Stimulated activated CD8-positive, alpha-beta memory T cell treated with anti-CD3 and anti-CD28 coated beads, Interleukin-7, amount 100 ng/mL, for 1 hour (primary cell): ENCODE measurements around the gene OSTM1.
"Not testable (repeated sequence)": the region's sequence is repeated elsewhere in the genome, so short reads cannot be mapped to it uniquely, and the experiment has no call there.

Experiments
- DNase-seq, 2 donors: peaks; one replicate each; pipeline ENCODE4 v3.0.0-alpha.2; 2020; ENCODE audit warnings: low read depth in 2 of 2

Gene OSTM1

DNA sequence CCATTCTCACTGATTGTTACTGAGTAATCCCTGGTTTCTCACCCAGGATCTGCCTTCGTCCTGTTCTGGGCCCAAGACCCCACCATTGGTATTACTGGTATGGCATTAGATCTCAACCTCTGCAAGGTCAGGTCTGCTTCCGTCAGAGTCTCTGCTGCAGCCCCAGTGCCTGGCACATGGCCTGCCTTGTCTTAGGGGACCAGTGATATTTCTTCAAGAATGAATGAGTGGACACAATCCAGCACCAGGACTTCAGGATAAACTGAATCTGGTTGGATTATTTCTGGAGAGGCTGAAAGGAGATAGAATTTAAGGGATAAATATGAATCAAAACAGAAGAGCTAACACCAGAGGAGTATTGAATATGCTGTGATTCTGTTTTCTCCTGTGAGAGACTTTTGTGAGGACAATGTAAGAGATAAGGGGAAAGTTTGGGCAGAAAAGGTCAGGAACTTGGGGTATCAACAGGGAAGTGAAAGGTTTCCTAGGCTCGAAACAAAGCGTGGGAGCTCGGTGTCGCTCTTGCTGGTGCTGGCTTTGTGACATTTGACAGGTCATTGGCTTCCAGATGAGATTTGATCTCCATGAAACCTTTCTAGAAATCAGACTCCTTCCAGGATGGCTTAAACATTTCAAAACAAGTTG is 53.9 kb downstream of the OSTM1 start:
- no peak for DNase-seq

- DNase-seq: not testable (repeated sequence)
Measured at GRCh38 chr6:108016283-108016682, 58.3 kb downstream of the OSTM1 start.

DNA sequence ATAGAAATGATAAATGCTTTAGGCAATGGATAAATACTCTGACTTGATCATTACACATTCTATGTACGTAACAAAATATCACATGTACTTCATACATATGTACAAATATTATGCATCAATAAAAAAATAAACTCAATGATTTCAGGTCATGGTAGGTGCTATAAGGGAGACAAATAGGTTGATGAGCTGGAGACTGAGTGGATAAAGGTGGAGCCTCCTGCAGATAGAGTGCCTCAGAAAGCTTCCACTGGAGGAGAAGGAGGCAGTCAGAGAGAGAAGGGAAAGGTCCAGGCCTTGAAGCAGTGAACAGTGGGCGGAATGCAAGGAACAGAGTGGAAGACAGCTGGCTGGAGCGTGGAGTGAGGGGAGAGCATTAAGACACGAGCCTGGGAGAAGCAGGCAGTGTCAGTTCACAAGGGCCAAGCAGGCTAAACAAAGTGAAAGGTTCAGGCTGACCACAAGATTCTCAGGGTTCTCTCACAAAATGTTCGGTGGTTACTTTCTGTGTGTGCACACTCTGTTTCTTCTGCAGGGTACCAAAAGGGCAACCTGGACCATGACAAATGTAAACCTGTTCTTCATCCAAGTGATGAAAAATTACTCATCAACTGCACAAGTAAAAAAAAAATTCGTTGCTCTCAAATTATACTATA is 60.6 kb downstream of the OSTM1 start:
- DNase-seq: no peak

- no peak for DNase-seq
Measured at GRCh38 chr6:108009894-108010293, 64.6 kb downstream of the OSTM1 start.

DNA sequence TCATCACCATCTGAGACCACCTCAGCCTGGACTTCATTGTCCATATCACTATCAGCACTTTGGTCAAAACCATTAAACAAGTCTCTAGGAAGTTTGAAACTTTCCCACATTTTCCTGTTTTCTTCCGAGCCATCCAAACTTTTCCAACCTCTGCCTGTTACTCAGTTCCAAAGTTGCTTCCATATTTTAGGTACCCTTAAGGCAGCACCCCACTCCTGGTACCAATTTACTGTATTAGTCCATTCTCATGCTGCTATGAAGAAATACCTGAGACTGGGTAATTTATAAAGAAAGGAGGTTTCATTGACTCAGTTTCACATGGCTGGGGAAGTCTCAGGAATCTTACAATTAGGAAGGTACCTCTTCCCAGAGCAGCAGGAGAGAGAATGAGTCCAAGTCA is 65.3 kb downstream of the OSTM1 start:
- not testable (repeated sequence) for DNase-seq

DNA sequence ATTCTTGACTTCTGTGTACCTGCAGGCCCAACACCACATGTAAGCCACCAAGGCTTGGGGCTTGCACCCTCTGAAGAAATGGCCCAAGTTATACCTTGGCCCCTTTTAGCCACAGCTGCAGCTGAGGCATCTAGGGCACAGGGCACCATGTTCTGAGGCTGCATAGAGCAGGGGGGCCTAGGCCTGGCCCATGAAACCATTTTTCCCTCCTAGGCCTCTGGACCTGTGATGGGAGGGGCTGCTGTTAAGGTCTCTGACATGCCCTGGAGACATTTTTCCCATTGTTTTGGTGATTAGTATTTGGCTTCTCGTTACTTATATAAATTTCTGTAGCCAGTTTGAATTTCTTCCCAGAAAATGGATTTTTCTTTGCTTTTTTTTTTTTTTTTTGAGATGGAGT is 66.2 kb downstream of the OSTM1 start:
- no peak for DNase-seq

DNA sequence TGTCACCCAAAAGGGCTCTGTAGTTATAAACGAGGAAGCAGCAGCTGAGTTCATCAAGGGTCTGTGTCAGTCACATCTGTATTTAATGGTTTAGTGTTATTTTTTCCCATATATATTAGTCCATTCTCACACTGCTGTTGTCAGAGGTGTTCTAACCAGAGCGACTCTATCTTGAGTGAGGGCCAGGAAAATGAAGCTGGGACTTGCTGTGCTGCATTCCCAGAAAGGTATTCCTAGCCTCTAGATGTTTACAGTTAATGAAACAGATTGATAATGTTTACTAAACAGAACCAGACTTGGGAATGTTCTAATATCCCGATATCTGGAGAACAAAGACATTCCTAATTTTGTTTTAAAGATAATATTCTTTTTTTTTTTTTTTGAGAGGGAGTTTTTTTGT is 68.6 kb downstream of the OSTM1 start:
- DNase-seq: no peak

DNA sequence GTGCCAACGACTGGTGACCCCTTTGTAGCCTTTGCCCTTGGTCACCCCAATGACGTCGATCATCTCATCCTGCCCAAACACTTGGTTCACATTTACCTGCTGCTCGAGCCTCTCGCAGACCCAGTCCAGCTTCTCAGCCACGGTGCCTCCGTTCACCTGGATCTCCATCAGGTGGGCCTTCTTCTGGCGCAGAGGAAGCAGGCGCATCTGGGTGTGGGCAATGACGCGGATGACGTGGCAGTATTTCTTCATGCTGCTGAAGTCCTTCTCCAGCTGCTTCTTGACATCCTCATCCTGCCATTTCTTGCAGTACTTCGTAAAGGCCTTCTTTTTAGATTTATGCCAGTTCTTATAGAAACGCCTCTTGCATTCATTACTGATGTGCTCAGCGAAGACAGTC is 69.7 kb downstream of the OSTM1 start:
- DNase-seq: no peak

- DNase-seq: no peak
Measured at GRCh38 chr6:108002365-108003221, 71.9 kb downstream of the OSTM1 start.

DNA sequence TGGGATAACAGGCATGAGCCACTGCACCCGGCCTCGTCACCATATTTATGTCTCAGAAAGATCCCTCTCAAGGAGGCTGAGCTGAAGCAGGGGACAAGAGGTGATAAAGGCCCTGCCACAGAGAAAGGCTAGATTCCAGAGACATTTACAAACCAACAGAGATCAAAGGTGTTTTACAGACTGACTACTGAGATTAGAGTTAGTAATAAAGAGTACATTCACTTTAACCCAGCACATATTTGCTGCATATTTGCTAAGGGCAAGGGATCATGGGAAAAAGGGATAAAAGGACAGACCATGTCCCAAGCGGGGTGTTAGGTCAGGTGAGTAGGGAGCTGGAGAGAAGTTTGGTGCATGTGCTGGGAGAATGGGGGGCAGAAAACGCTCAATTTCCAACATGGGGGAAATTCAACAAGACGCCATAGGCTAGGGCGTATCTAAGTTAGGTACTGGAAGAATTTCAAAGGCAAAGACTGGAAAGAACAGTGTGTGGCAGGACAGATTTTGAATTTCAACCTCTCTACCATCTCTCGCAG is 72.8 kb downstream of the OSTM1 start:
- DNase-seq: no peak

DNA sequence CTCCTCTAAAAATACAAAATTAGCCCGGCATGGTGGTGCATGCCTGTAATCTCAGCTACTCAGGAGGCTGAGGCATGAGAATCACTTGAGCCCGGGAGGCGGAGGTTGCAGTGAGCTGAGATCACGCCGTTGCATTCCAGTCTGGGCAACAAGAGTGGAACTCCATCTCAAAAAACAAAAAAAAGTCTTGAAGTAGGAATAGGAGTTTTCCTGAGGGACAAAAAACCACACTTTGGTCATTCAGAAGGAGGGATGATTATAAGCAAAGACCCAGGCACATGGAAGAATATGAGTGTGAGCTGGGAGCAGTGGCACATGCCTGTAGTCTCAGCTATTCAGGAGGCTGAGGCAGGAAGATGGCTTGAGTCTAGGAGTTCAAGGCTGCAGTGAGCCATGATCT is 74.3 kb downstream of the OSTM1 start:
- not testable (repeated sequence) for DNase-seq

DNA sequence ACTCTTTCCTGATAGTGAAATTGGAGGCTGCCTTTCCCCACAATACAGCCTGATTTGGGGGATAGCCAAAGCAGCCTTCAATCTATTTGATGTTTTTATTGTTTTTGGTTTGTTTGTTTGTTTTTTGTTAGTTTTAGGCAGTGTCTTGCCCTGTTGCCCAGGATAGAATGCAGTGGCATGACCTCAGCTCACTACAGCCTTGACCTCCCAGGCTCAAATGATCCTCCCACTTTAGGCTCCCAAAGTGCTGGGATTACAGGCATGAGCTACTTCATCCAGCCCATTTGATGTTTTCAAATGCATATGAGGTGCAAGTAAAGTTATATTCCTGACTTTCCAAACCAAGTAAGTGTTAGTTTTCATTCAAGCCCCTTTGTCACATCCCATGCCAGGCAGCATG is 75.2 kb downstream of the OSTM1 start:
- no peak for DNase-seq

DNA sequence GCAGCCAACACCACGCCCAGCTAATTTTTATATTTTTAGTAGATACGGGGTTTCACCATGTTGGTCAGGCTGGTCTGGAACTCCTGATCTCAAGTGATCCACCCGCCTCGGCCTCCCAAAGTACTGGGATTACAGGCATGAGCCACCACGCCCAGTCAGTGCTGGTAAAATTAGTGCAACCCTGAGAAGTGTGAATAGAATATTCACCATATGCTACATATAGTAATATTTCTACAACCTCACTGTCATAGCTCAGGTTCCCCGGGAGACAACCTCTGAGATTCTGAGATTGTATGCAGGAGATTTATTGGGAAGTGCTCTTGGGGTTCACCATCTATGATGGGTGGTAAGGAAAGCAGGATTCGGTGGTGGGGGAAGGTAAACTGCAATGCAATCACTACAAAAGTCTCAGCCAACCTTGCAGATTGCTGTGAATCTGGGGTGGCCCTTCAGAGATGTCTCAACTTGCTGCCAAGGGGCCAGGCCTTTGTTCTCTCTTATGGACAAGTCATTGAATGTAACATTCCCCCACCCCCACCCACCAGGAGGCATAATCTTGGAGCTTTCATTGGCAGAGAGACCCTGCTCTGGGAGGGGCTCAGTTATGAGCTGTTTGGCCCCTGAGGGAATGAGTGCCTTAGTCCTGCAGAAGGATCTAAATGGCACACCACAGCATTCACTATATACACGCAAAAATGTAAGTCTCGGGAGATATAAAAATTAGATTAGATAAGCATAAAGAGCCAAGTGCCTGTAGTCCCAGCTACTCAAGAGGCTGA is 82.6 kb downstream of the OSTM1 start:
- no peak for DNase-seq
